ENCODE measurements around the gene TARP.

GRCh38 chr7:38229386-38229785 lies 44.0 kb downstream of the TARP start:
- TF ChIP-seq POLR2A (IDR thresholded peaks at IDR 0.05): no peak
- TF ChIP-seq CTCF (IDR thresholded peaks at IDR 0.05): no peak
